SU-DHL-6 (cell line): ENCODE measurements around the gene CELSR1.

Source experiments
- H2AFZ ChIP-seq: fragments of 200-600 bp; sonication (generic); 2 replicates; pipeline ENCODE4 v1.6.1; 2014; ENCODE audit warnings: low read depth, mild to moderate bottlenecking, moderate library complexity, mixed read lengths, antibody characterized with exemption, low read length; ENCODE audit not compliant: severe bottlenecking
- H3F3A ChIP-seq: fragments of 200-600 bp; shearing (Covaris generic); 2 replicates; pipeline ENCODE4 v1.6.0; 2016; ENCODE audit warnings: antibody characterized with exemption, mild to moderate bottlenecking; ENCODE audit not compliant: insufficient read depth
- H3K27ac ChIP-seq: fragments of 200-600 bp; sonication (generic); 2 replicates; pipeline ENCODE4 v1.5.1; 2016; ENCODE audit warnings: low read depth, mild to moderate bottlenecking, low read length, moderate library complexity, mixed read lengths
- H3K27me3 ChIP-seq: fragments of 200-600 bp; sonication (generic), shearing (Covaris generic); 2 replicates; pipeline ENCODE4 v1.6.0; 2014; ENCODE audit warnings: mild to moderate bottlenecking, low read length
- H3K36me3 ChIP-seq: fragments of 200-600 bp; sonication (generic); 2 replicates; pipeline ENCODE4 v1.6.1; 2014; ENCODE audit warnings: mild to moderate bottlenecking, low read length, mixed read lengths
- H3K4me2 ChIP-seq: fragments of 300-600, 200-600 bp; shearing (Covaris generic), sonication (generic); 2 replicates; pipeline ENCODE4 v1.6.0; 2014; ENCODE audit warnings: low read length, low read depth, mild to moderate bottlenecking; ENCODE audit not compliant: poor library complexity, severe bottlenecking
- H3K4me3 ChIP-seq: fragments of 200-600 bp; sonication (generic); 2 replicates; pipeline ENCODE4 v1.5.1; 2014; ENCODE audit warnings: antibody characterized with exemption, low read length, mild to moderate bottlenecking, mixed read lengths; ENCODE audit not compliant: insufficient read depth, poor library complexity, severe bottlenecking
- H3K79me2 ChIP-seq: fragments of 200-600 bp; sonication (generic); 2 replicates; pipeline ENCODE4 v1.6.1; 2014; ENCODE audit warnings: mild to moderate bottlenecking, low read length, moderate library complexity; ENCODE audit not compliant: insufficient read depth
- H3K9ac ChIP-seq: fragments of 200-600 bp; sonication (generic); 2 replicates; pipeline ENCODE4 v1.7.0; 2014; ENCODE audit warnings: mild to moderate bottlenecking, low read length
- H3K9me2 ChIP-seq: fragments of 200-600 bp; sonication (generic); replicated peaks from 2 replicates; pipeline ENCODE4 v1.6.1; 2014; ENCODE audit warnings: low read length; ENCODE audit not compliant: insufficient read depth
- H3K9me3 ChIP-seq: fragments of 200-600 bp; sonication (generic); 2 replicates; pipeline ENCODE4 v1.6.1; 2014; ENCODE audit warnings: low read length, mixed read lengths; ENCODE audit not compliant: insufficient read depth
- H4K20me1 ChIP-seq: fragments of 200-600 bp; sonication (generic); 2 replicates; pipeline ENCODE4 v1.6.1; 2014; ENCODE audit warnings: low read depth, mild to moderate bottlenecking, antibody characterized with exemption, low read length, moderate library complexity, mixed read lengths
- CTCF ChIP-seq: fragments of 200-600 bp; sonication (generic); IDR thresholded peaks from one replicate; pipeline ENCODE4 v1.5.1; 2017; ENCODE audit warnings: antibody characterized with exemption, mild to moderate bottlenecking, low read length, moderate library complexity; ENCODE audit not compliant: insufficient read depth, poor library complexity, severe bottlenecking
- EZH2phosphoT487 ChIP-seq: fragments of 200-600 bp; sonication (generic), shearing (Covaris generic); conservative IDR thresholded peaks from 2 replicates; pipeline ENCODE4 v1.6.1; 2018; ENCODE audit warnings: mild to moderate bottlenecking, antibody characterized with exemption, low read length, moderate library complexity, mixed read lengths

The CELSR1 gene

GRCh38 chr22:46353483-46354105 lies 183.8 kb downstream of the CELSR1 start:
- no peak overlapping the region for H2AFZ ChIP-seq
- TF ChIP-seq CTCF (no peak), EZH2phosphoT487 (no peak)
- H3K27me3 ChIP-seq, result no peaks in the 10 kb centered on the region
- no peak overlapping the region for H3K9ac ChIP-seq
- H3K79me2 ChIP-seq, result no peaks in the 10 kb centered on the region
- H3K9me3 ChIP-seq, result no peaks in the 10 kb centered on the region
- no peaks in the 10 kb centered on the region for H3K36me3 ChIP-seq
- no peaks in the 10 kb centered on the region for H4K20me1 ChIP-seq
- no peak overlapping the region for H3K27ac ChIP-seq
- no peaks in the 10 kb centered on the region for H3K9me2 ChIP-seq
- H3F3A ChIP-seq, result no peaks in the 10 kb centered on the region
- no peak overlapping the region for H3K4me3 ChIP-seq
- H3K4me2 ChIP-seq, result no peak overlapping the region

GRCh38 chr22:46352691-46353386 lies 184.6 kb downstream of the CELSR1 start:
- Histone ChIP-seq H3K27ac (no peak overlapping the region), H3K27me3 (no peaks in the 10 kb centered on the region), H3K4me3 (no peak overlapping the region), H3F3A (no peaks in the 10 kb centered on the region), H3K4me2 (no peak overlapping the region), H3K79me2 (no peaks in the 10 kb centered on the region), H2AFZ (no peak overlapping the region), H3K36me3 (no peaks in the 10 kb centered on the region), H3K9me2 (no peaks in the 10 kb centered on the region), H3K9ac (no peak overlapping the region), H3K9me3 (no peaks in the 10 kb centered on the region), H4K20me1 (no peaks in the 10 kb centered on the region)
- no peak for TF ChIP-seq CTCF
- no peak for TF ChIP-seq EZH2phosphoT487

GRCh38 chr22:46352276-46352675 lies 185.1 kb downstream of the CELSR1 start:
- no peaks in the 10 kb centered on the region for H3K27me3 ChIP-seq
- no peaks in the 10 kb centered on the region for H3K9me3 ChIP-seq
- no peak overlapping the region for H2AFZ ChIP-seq
- no peak for TF ChIP-seq CTCF
- TF ChIP-seq EZH2phosphoT487, result no peak
- no peak overlapping the region for H3K9ac ChIP-seq
- no peaks in the 10 kb centered on the region for H3K9me2 ChIP-seq
- no peak overlapping the region for H3K27ac ChIP-seq
- H3F3A ChIP-seq, result no peaks in the 10 kb centered on the region
- H4K20me1 ChIP-seq, result no peaks in the 10 kb centered on the region
- H3K4me2 ChIP-seq, result no peak overlapping the region
- H3K36me3 ChIP-seq, result no peaks in the 10 kb centered on the region
- no peaks in the 10 kb centered on the region for H3K79me2 ChIP-seq
- H3K4me3 ChIP-seq, result no peak overlapping the region
